ENCODE results near the gene PDE8B.

Gene PDE8B

GRCh38 chr5:77192441-77193050, 17.9 kb upstream of the PDE8B start:
- no peak for DNase-seq (ENCODE audit: low spot score)

- DNase-seq (ENCODE audit: low spot score), result no peak
Observed at GRCh38 chr5:77194762-77195161, 15.7 kb upstream of the PDE8B start.

GRCh38 chr5:77197840-77198554, 12.5 kb upstream of the PDE8B start:
- no peak for DNase-seq (ENCODE audit: low spot score)

- no peak for DNase-seq (ENCODE audit: low spot score)
Observed at GRCh38 chr5:77200663-77201062, 9.8 kb upstream of the PDE8B start.

GRCh38 chr5:77202145-77202544, 8.3 kb upstream of the PDE8B start:
- DNase-seq (ENCODE audit: low spot score), result no peak

GRCh38 chr5:77204967-77205366, 5.5 kb upstream of the PDE8B start:
- DNase-seq (ENCODE audit: low spot score), result no peak

- no peak for DNase-seq (ENCODE audit: low spot score)
Observed at GRCh38 chr5:77208507-77209163, 1.8 kb upstream of the PDE8B start.

GRCh38 chr5:77209495-77210090, 887 bp upstream of the PDE8B start:
- DNase-seq (ENCODE audit: low spot score), result no peak

- DNase-seq (ENCODE audit: low spot score), result no peak
Observed at GRCh38 chr5:77210964-77211690, 647 bp downstream of the PDE8B start.

GRCh38 chr5:77211691-77212047, 1.2 kb downstream of the PDE8B start:
- no peak for DNase-seq (ENCODE audit: low spot score)

GRCh38 chr5:77213601-77214000, 3.1 kb downstream of the PDE8B start:
- no peak for DNase-seq (ENCODE audit: low spot score)

- DNase-seq (ENCODE audit: low spot score), result no peak
Observed at GRCh38 chr5:77214151-77214550, 3.7 kb downstream of the PDE8B start.

GRCh38 chr5:77218263-77218662, 7.8 kb downstream of the PDE8B start:
- DNase-seq (ENCODE audit: low spot score), result no peak

GRCh38 chr5:77221115-77221514, 10.6 kb downstream of the PDE8B start:
- DNase-seq (ENCODE audit: low spot score), result no peak

GRCh38 chr5:77222722-77223121, 12.2 kb downstream of the PDE8B start:
- no peak for DNase-seq (ENCODE audit: low spot score)

GRCh38 chr5:77223653-77224052, 13.2 kb downstream of the PDE8B start:
- DNase-seq (ENCODE audit: low spot score), result no peak

GRCh38 chr5:77224672-77225355, 14.3 kb downstream of the PDE8B start:
- DNase-seq (ENCODE audit: low spot score), result no peak

- DNase-seq (ENCODE audit: low spot score), result no peak
Observed at GRCh38 chr5:77225531-77225930, 15.1 kb downstream of the PDE8B start.

GRCh38 chr5:77229887-77230286, 19.4 kb downstream of the PDE8B start:
- DNase-seq (ENCODE audit: low spot score), result no peak

- no peak for DNase-seq (ENCODE audit: low spot score)
Observed at GRCh38 chr5:77230727-77231470, 20.4 kb downstream of the PDE8B start.

- no peak for DNase-seq (ENCODE audit: low spot score)
Observed at GRCh38 chr5:77231471-77232138, 21.1 kb downstream of the PDE8B start.

All from hematopoietic multipotent progenitor cell treated with erythropoietin and hydrocortisone succinate and interleukin-3 and kit ligand, for 17 days (in vitro differentiated cells).